Measurements from ENCODE around the gene SGCA. TPM values are rescaled to one million over a fixed set of nuclear protein-coding genes. Genes with fewer than 3 reads are reported as not detected.
A peak's percentile ranks its signal among the peaks of the same experiment; 100 is the strongest.

SGCA gene
- total and polyA plus RNA-seq, 2 of the 13 experiments (the other 11 are each of a cell fraction or from before 2014, with no cell fraction given): not detected

GRCh38 chr17:50117202-50118051, 48.4 kb upstream of the SGCA start (continued):
- TF ChIP-seq, protein P1, sequence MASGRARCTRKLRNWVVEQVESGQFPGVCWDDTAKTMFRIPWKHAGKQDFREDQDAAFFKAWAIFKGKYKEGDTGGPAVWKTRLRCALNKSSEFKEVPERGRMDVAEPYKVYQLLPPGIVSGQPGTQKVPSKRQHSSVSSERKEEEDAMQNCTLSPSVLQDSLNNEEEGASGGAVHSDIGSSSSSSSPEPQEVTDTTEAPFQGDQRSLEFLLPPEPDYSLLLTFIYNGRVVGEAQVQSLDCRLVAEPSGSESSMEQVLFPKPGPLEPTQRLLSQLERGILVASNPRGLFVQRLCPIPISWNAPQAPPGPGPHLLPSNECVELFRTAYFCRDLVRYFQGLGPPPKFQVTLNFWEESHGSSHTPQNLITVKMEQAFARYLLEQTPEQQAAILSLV (CRISPR knock-in tag; IDR thresholded peaks at IDR 0.05; ENCODE audit: borderline replicate concordance): peak; percentile 73; the same call in 1 of the 2 replicates
- TF ChIP-seq ZNF329 (CRISPR knock-in tag; IDR thresholded peaks at IDR 0.05; ENCODE audit: low read depth) (0 out of 2 replicates have a peak, but pooled peaks have one; percentile 29), ZNF75D (CRISPR knock-in tag; IDR thresholded peaks at IDR 0.05; ENCODE audit: borderline replicate concordance) (no peak), DNMT3B (CRISPR knock-in tag; conservative IDR thresholded peaks at IDR 0.05) (no peak), ISX (CRISPR knock-in tag; conservative IDR thresholded peaks at IDR 0.05) (no peak), JARID2 (CRISPR knock-in tag; IDR thresholded peaks at IDR 0.05; ENCODE audit: insufficient replicate concordance) (no peak), HNRNPUL1 (IDR thresholded peaks at IDR 0.05; ENCODE audit: low read depth, low read length) (no peak), DMAP1 (CRISPR knock-in tag; IDR thresholded peaks at IDR 0.05) (no peak), SRY (CRISPR knock-in tag; IDR thresholded peaks at IDR 0.05) (no peak), ZNF629 (CRISPR knock-in tag; conservative IDR thresholded peaks at IDR 0.05) (peak; percentile 89), SOX13 (IDR thresholded peaks at IDR 0.05) (no peak), SOX13 (CRISPR knock-in tag; conservative IDR thresholded peaks at IDR 0.05 in 1 of 2, IDR thresholded peaks at IDR 0.05 in 1 of 2) (peak in 1 of 2 experiments; percentile 8; a peak in 1 of 4 replicates), RXRA (CRISPR knock-in tag; IDR thresholded peaks at IDR 0.05) (peak; percentile 7; the same call in 1 of the 2 replicates), SAFB2 (CRISPR knock-in tag; IDR thresholded peaks at IDR 0.05; ENCODE audit: borderline replicate concordance, low read depth) (peak; percentile 85), ZNF550 (CRISPR knock-in tag; IDR thresholded peaks at IDR 0.05; ENCODE audit: borderline replicate concordance) (no peak), ATF7 (IDR thresholded peaks at IDR 0.05) (no peak), ATF7 (CRISPR knock-in tag; IDR thresholded peaks at IDR 0.05) (no peak), SAP130 (CRISPR knock-in tag; IDR thresholded peaks at IDR 0.05; ENCODE audit: low read depth) (peak; percentile 61), ZNF512B (CRISPR knock-in tag; IDR thresholded peaks at IDR 0.05; ENCODE audit: borderline replicate concordance) (no peak), ZNF343 (CRISPR knock-in tag; IDR thresholded peaks at IDR 0.05) (no peak), ZNF337 (CRISPR knock-in tag; IDR thresholded peaks at IDR 0.05; ENCODE audit: borderline replicate concordance, low read depth) (no peak), CEBPG (CRISPR knock-in tag; IDR thresholded peaks at IDR 0.05) (no peak), ARHGAP35 (CRISPR knock-in tag; IDR thresholded peaks at IDR 0.05; ENCODE audit: borderline replicate concordance) (peak; percentile 67; the same call in 1 of the 2 replicates)
- TF ChIP-seq, protein P2, sequence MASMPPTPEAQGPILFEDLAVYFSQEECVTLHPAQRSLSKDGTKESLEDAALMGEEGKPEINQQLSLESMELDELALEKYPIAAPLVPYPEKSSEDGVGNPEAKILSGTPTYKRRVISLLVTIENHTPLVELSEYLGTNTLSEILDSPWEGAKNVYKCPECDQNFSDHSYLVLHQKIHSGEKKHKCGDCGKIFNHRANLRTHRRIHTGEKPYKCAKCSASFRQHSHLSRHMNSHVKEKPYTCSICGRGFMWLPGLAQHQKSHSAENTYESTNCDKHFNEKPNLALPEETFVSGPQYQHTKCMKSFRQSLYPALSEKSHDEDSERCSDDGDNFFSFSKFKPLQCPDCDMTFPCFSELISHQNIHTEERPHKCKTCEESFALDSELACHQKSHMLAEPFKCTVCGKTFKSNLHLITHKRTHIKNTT (CRISPR knock-in tag; IDR thresholded peaks at IDR 0.05): no peak
- TF ChIP-seq, protein P3, sequence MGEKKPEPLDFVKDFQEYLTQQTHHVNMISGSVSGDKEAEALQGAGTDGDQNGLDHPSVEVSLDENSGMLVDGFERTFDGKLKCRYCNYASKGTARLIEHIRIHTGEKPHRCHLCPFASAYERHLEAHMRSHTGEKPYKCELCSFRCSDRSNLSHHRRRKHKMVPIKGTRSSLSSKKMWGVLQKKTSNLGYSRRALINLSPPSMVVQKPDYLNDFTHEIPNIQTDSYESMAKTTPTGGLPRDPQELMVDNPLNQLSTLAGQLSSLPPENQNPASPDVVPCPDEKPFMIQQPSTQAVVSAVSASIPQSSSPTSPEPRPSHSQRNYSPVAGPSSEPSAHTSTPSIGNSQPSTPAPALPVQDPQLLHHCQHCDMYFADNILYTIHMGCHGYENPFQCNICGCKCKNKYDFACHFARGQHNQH (CRISPR knock-in tag; IDR thresholded peaks at IDR 0.05): no peak
